GM13977 (cell line): Measurements from ENCODE around the gene NBAS.

ENCODE experiments used
- DNase-seq: peaks from one replicate; pipeline ENCODE4 v3.0.0; 2012; ENCODE audit warnings: low spot score
- in situ Hi-C: fragments of 300-500 bp; cut with MboI; formaldehyde crosslinking; loops from one replicate; pipeline ENCODE4 v1.12.0; 2022; ENCODE audit warnings: low sequenced_read_pairs, low pct_unique_long_range_greater_than_20kb, mixed read lengths, inconsistent platforms; ENCODE audit not compliant: unreplicated experiment
- TF ChIP-seq, protein P1 (sequence below): IDR thresholded peaks from 2 replicates; pipeline ENCODE4 v1.5.1; 2012; ENCODE audit warnings: mild to moderate bottlenecking, control low read depth; ENCODE audit not compliant: insufficient read depth; ENCODE audit errors: extremely low read depth, missing control alignments

The NBAS gene

DNA sequence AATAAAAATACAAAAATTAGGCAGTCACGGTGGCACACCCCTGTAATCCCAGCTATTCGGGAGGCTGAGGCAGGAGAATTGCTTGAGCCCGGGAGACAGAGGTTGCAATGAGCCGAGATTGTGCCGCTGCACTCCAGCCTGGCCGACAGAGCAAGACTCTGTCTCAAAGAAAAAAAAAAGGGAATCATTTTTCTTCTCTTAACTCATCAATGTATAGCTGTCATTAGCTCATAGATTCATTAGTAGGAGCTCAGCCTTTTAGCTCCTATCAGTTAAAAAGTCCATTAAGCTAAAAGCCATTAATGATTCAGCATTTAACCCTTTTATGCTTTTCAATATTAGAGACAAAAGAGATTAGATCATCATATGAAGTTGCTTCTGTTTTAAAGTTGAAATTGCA is 5.8 kb upstream of the NBAS start:
- in situ Hi-C loops = loop anchor here (25.0 kb wide), 1 partner anchor 380 kb away; no protein-coding TSS in a partner anchor
- no peak for DNase-seq
- TF ChIP-seq, protein P1, sequence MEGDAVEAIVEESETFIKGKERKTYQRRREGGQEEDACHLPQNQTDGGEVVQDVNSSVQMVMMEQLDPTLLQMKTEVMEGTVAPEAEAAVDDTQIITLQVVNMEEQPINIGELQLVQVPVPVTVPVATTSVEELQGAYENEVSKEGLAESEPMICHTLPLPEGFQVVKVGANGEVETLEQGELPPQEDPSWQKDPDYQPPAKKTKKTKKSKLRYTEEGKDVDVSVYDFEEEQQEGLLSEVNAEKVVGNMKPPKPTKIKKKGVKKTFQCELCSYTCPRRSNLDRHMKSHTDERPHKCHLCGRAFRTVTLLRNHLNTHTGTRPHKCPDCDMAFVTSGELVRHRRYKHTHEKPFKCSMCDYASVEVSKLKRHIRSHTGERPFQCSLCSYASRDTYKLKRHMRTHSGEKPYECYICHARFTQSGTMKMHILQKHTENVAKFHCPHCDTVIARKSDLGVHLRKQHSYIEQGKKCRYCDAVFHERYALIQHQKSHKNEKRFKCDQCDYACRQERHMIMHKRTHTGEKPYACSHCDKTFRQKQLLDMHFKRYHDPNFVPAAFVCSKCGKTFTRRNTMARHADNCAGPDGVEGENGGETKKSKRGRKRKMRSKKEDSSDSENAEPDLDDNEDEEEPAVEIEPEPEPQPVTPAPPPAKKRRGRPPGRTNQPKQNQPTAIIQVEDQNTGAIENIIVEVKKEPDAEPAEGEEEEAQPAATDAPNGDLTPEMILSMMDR = no peak

DNA sequence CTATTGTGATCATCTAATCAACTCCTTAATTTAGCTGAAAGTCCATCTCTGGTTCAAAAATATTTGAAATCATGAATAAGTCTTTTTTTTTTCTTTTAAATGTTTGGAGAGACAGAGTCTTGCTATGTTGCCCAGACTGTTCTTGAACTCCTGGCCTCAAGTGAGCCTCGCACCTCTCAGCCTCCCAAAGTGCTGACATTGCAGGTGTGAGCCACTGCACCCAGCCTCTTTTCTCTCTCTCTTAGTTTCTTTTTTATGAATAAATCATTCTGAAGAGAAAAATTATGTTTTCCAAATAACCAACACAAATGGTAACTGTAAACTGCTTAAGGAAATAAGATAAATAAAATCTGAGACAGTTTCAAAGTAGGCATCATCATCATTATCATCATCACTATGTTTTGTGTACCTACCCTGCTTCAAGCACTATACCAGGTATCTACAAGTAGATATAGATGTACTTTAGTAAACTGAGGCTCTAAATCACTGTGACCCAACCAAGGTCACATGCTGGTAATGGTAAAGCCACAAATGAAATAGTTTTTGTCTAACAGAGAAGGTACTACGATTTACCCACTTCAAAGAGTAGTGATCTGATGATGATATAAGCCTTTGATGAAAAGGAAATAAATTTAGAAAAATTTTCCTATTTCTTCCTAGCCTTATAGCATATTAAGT is 5.0 kb upstream of the NBAS start:
- TF ChIP-seq, protein P1 = no peak
- in situ Hi-C loops = loop anchor here (25.0 kb wide), 1 partner anchor 379 kb away; no protein-coding TSS in a partner anchor
- DNase-seq = no peak

DNA sequence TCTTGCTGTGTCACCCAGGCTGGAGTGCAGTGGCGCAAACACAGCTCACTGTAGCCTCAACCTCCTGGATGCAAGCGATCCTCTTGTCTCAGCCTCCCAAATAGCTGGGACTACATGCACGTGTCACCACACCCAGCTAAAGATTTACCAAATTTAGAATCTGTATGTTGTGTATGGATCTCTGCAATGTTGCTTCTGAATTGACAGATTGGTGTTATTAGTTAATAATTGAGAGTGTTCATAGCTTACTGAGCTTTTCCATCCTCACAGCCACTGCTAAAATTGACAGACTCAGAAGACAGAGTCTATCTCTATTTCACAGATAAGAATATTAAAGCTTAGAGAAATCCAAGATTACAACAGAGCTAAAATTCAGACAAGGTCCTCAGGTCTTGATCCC is 4.3 kb upstream of the NBAS start:
- no peak for DNase-seq
- TF ChIP-seq, protein P1 = no peak
- in situ Hi-C loops = loop anchor here (25.0 kb wide), 1 partner anchor 378 kb away; no protein-coding TSS in a partner anchor

DNA sequence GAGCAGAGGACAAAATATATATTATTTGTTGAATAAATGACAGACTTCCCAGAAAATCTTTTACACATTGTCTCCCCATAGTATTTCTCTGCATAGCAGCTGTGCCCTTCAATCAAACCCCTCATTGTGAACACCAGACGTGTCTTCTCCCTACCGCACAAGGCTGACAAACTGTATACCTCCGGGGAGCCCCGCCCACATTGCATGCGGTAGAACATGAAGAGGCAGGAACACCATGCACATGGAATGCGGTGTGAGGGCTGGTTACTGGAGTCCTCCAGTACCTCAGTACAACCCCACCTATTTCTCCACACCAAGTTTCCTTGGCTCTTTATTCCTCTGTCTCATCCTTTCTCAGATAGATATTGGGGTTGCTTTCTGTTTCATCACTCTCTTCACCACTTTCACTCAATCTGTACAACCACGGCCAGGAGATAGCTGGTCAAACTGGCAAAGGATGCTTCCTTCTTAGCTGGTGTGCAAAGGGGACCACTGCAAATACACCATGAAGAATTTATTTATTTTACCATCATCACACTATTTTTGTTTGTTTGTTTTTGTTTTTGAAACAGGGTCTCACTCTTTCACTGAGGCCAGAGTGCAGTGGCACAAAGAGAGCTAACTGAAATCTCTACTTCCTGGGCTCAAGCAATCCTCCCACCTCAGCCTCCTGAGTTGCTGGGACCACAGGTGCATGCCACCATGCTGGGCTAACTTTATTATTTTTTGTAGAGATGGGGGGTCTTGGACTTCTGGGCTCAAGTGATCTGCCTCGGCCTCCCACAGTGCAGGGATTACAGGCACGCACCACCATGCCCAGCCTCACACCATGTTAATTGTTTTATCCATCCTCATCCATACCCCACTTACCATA is 2.3 kb upstream of the NBAS start:
- TF ChIP-seq, protein P1 = no peak
- in situ Hi-C loops = loop anchor here (25.0 kb wide), 1 partner anchor 376 kb away; no protein-coding TSS in a partner anchor
- DNase-seq = no peak

DNA sequence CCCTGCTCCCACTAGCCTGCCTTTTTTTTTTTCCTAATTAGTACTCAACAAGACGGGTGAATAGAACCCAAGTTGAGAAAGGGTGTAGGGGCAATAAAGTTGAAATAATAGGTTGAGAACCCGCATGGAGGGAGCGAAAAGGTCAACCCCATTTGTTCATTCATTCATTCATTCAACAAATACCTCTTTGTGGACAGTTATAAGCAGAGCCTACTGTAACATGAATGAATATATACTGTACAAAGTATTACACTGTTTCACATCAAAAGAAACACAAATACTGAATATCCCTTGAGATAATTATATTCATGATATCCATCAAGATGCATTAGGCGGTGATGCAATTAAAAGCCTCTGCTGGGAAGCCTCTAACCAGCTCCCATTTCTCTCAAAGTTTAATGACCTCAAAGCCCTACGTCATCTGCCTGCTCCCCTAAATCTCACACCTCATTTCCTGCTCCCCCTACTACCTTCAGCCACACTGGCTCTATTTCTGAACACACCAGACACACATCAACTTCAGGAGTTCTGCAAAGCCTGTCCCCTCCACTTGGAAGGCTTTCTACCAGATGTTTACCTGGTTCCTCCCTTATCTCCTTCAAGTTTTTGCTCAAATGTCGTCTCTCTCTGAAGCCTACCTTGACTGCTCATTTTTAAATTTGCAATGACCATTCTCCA is 1.4 kb upstream of the NBAS start:
- DNase-seq = no peak
- in situ Hi-C loops = loop anchor here (25.0 kb wide), 1 partner anchor 375 kb away; no protein-coding TSS in a partner anchor
- TF ChIP-seq, protein P1 = no peak
